Esophagus squamous epithelium (tissue), 4 donors: ENCODE measurements around the gene TMEM132D.

Source experiments
- CTCF ChIP-seq, 6 experiments: fragments of 450-650 bp in 4 of 6; fragments of 200-600 bp in 2 of 6; sonication (generic) in 2 of 6; IDR thresholded peaks; one replicate each; pipeline ENCODE4 v1.5.1; 2016 to 2019; ENCODE audit warnings: antibody characterized with exemption in 6 of 6, mild to moderate bottlenecking in 4 of 6, moderate library complexity in 4 of 6
- POLR2A ChIP-seq, 4 donors: fragments of 450-650 bp; IDR thresholded peaks; one replicate each; pipeline ENCODE4 v1.6.1; 2017; ENCODE audit warnings: antibody characterized with exemption in 4 of 4, mild to moderate bottlenecking in 4 of 4, moderate library complexity in 3 of 4

DNA sequence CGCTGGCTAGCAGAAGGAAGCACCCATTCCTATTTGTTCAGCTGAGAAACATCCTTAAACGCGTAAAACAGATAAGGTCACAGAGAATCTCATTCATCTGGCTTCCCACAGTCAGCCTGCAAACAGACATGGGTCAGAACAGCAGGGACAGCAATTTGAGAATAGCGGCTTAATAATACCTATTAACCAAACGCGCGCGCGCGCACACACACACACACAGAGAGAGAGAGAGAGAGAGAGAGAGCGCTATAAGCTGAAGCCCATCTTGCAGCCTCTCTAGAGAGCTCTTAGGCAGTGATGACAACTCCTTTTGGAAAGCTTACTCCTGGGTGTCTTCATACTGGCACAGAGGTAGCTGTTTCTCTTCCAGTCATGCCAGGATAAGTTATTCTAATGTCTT is 26.4 kb downstream of the TMEM132D start:
- TF ChIP-seq CTCF (IDR thresholded peaks at IDR 0.05) (no peak), POLR2A (IDR thresholded peaks at IDR 0.05) (no peak)
